ENCODE measurements around the gene HIRA. TPM values are rescaled to one million over a fixed set of nuclear protein-coding genes. Genes with fewer than 3 reads are reported as not detected.

Gene HIRA
- total and polyA plus RNA-seq, 4 donors, result 10.4 to 24.3 (median 17.1) TPM

- no peak for ATAC-seq (ENCODE audit: low FRiP score)
- H3K4me3 ChIP-seq (ENCODE audit: low read length in 2 of 2), result no peak overlapping the region
- intact Hi-C loops (cut with DNase I), result loop anchor here (5.0 to 10.0 kb wide), 3 partner anchors 44 to 239 kb away; partner anchors contain the start of genes CLTCL1 (in 1 of the 2), HIRA (in 1 of the 2), MRPL40 (in 1 of the 2) and SEPTIN5 (in 1 of the 2)
Measured at GRCh38 chr22:19476023-19476422, 44.5 kb upstream of the HIRA start.

GRCh38 chr22:19473578-19473977 lies 42.0 kb upstream of the HIRA start:
- no peak for ATAC-seq (ENCODE audit: low FRiP score)
- Histone ChIP-seq H3K9me3 (ENCODE audit: control insufficient read depth, low read length) (no peaks in the 10 kb centered on the region), H3K4me3 (ENCODE audit: low read length in 2 of 2) (no peak overlapping the region), H3K4me1 (ENCODE audit: control insufficient read depth in 1 of 2, insufficient read depth in 2 of 2, low read length in 2 of 2) (no peaks in the 10 kb centered on the region), H3K36me3 (ENCODE audit: control insufficient read depth in 1 of 2, insufficient read depth in 2 of 2, low read length in 1 of 2) (peaks cover 0 to 8% of the 10 kb centered on the region in 2 donors), H3K27ac (ENCODE audit: low read depth in 1 of 2, low read length in 2 of 2) (no peak overlapping the region), H3K27me3 (ENCODE audit: control insufficient read depth in 1 of 2, insufficient read depth in 2 of 2, low read length in 1 of 2) (no peaks in the 10 kb centered on the region)
- intact Hi-C loops (cut with DNase I), result loop anchor here in 1 of 2 donors (10.0 kb wide), 2 partner anchors 179 to 241 kb away; partner anchors contain the start of genes CLTCL1 and SEPTIN5
- WGBS, 2 donors, result 60 to 82% methylated on average over 3 of the region's 3 CpGs
- no peak for DNase-seq

More at GRCh38 chr22:19476023-19476422, 44.5 kb upstream of the HIRA start:
- no peaks in the 10 kb centered on the region for H3K9me3 ChIP-seq (ENCODE audit: control insufficient read depth, low read length)
- no peak for DNase-seq
- H3K27me3 ChIP-seq (ENCODE audit: control insufficient read depth in 1 of 2, insufficient read depth in 2 of 2, low read length in 1 of 2), result no peaks in the 10 kb centered on the region
- no peaks in the 10 kb centered on the region for H3K4me1 ChIP-seq (ENCODE audit: control insufficient read depth in 1 of 2, insufficient read depth in 2 of 2, low read length in 2 of 2)
- 61 to 65% methylated on average over 3 of the region's 3 CpGs for WGBS, 2 donors
- peaks cover 0 to 2% of the 10 kb centered on the region in 2 donors for H3K36me3 ChIP-seq (ENCODE audit: control insufficient read depth in 1 of 2, insufficient read depth in 2 of 2, low read length in 1 of 2)
- no peak overlapping the region for H3K27ac ChIP-seq (ENCODE audit: low read depth in 1 of 2, low read length in 2 of 2)

GRCh38 chr22:19472233-19472632 lies 40.7 kb upstream of the HIRA start:
- Histone ChIP-seq H3K4me1 (ENCODE audit: control insufficient read depth in 1 of 2, insufficient read depth in 2 of 2, low read length in 2 of 2) (no peaks in the 10 kb centered on the region), H3K36me3 (ENCODE audit: control insufficient read depth in 1 of 2, insufficient read depth in 2 of 2, low read length in 1 of 2) (peaks cover 0 to 8% of the 10 kb centered on the region in 2 donors), H3K9me3 (ENCODE audit: control insufficient read depth, low read length) (no peaks in the 10 kb centered on the region), H3K4me3 (ENCODE audit: low read length in 2 of 2) (no peak overlapping the region), H3K27ac (ENCODE audit: low read depth in 1 of 2, low read length in 2 of 2) (no peak overlapping the region), H3K27me3 (ENCODE audit: control insufficient read depth in 1 of 2, insufficient read depth in 2 of 2, low read length in 1 of 2) (no peaks in the 10 kb centered on the region)
- no peak for ATAC-seq (ENCODE audit: low FRiP score)
- no peak for DNase-seq
- 85 to 91% methylated on average over 8 of the region's 8 CpGs for WGBS, 2 donors
- intact Hi-C loops (cut with DNase I), result loop anchor here in 1 of 2 donors (10.0 kb wide), 2 partner anchors 177 to 243 kb away; partner anchors contain the start of genes CLTCL1 and SEPTIN5

GRCh38 chr22:19471572-19471971 lies 40.0 kb upstream of the HIRA start:
- WGBS, 2 donors, result 89 to 92% methylated on average over 11 of the region's 11 CpGs
- ATAC-seq (ENCODE audit: low FRiP score), result no peak
- intact Hi-C loops (cut with DNase I), result loop anchor here in 1 of 2 donors (10.0 kb wide), 2 partner anchors 177 to 243 kb away; partner anchors contain the start of genes CLTCL1 and SEPTIN5

GRCh38 chr22:19470010-19470409 lies 38.5 kb upstream of the HIRA start:
- Histone ChIP-seq H3K4me1 (ENCODE audit: control insufficient read depth in 1 of 2, insufficient read depth in 2 of 2, low read length in 2 of 2) (no peaks in the 10 kb centered on the region), H3K27me3 (ENCODE audit: control insufficient read depth in 1 of 2, insufficient read depth in 2 of 2, low read length in 1 of 2) (no peaks in the 10 kb centered on the region)
- intact Hi-C loops (cut with DNase I), result loop anchor here in 1 of 2 donors (10.0 kb wide), 2 partner anchors 175 to 245 kb away; partner anchors contain the start of genes CLTCL1 and SEPTIN5

More at GRCh38 chr22:19471572-19471971, 40.0 kb upstream of the HIRA start:
- H3K27ac ChIP-seq (ENCODE audit: low read depth in 1 of 2, low read length in 2 of 2), result no peak overlapping the region
- no peaks in the 10 kb centered on the region for H3K9me3 ChIP-seq (ENCODE audit: control insufficient read depth, low read length)
- no peak overlapping the region for H3K4me3 ChIP-seq (ENCODE audit: low read length in 2 of 2)
- H3K36me3 ChIP-seq (ENCODE audit: control insufficient read depth in 1 of 2, insufficient read depth in 2 of 2, low read length in 1 of 2), result peaks cover 0 to 10% of the 10 kb centered on the region in 2 donors
- no peak for DNase-seq
- H3K4me1 ChIP-seq (ENCODE audit: control insufficient read depth in 1 of 2, insufficient read depth in 2 of 2, low read length in 2 of 2), result no peaks in the 10 kb centered on the region
- no peaks in the 10 kb centered on the region for H3K27me3 ChIP-seq (ENCODE audit: control insufficient read depth in 1 of 2, insufficient read depth in 2 of 2, low read length in 1 of 2)

GRCh38 chr22:19469421-19469820 lies 37.9 kb upstream of the HIRA start:
- peak; percentile 7 for ATAC-seq (ENCODE audit: low FRiP score)
- H3K4me1 ChIP-seq (ENCODE audit: control insufficient read depth in 1 of 2, insufficient read depth in 2 of 2, low read length in 2 of 2), result no peaks in the 10 kb centered on the region
- H3K9me3 ChIP-seq (ENCODE audit: control insufficient read depth, low read length), result no peaks in the 10 kb centered on the region
- intact Hi-C loops (cut with DNase I), result no loop called here
- no peak overlapping the region for H3K27ac ChIP-seq (ENCODE audit: low read depth in 1 of 2, low read length in 2 of 2)
- WGBS, 2 donors, result 91 to 92% methylated on average over 7 of the region's 7 CpGs
- H3K36me3 ChIP-seq (ENCODE audit: control insufficient read depth in 1 of 2, insufficient read depth in 2 of 2, low read length in 1 of 2), result peaks cover 0 to 11% of the 10 kb centered on the region in 2 donors
- no peak overlapping the region for H3K4me3 ChIP-seq (ENCODE audit: low read length in 2 of 2)
- DNase-seq, result no peak
- H3K27me3 ChIP-seq (ENCODE audit: control insufficient read depth in 1 of 2, insufficient read depth in 2 of 2, low read length in 1 of 2), result no peaks in the 10 kb centered on the region

More at GRCh38 chr22:19470010-19470409, 38.5 kb upstream of the HIRA start:
- DNase-seq (no peak), ATAC-seq (ENCODE audit: low FRiP score) (no peak)
- WGBS, 2 donors, result 87 to 96% methylated on average over 2 of the region's 2 CpGs
- Histone ChIP-seq H3K9me3 (ENCODE audit: control insufficient read depth, low read length) (no peaks in the 10 kb centered on the region), H3K4me3 (ENCODE audit: low read length in 2 of 2) (no peak overlapping the region), H3K36me3 (ENCODE audit: control insufficient read depth in 1 of 2, insufficient read depth in 2 of 2, low read length in 1 of 2) (peaks cover 0 to 10% of the 10 kb centered on the region in 2 donors), H3K27ac (ENCODE audit: low read depth in 1 of 2, low read length in 2 of 2) (no peak overlapping the region)

GRCh38 chr22:19467912-19468311 lies 36.4 kb upstream of the HIRA start:
- WGBS, 2 donors, result 72 to 82% methylated on average over 6 of the region's 6 CpGs
- intact Hi-C loops (cut with DNase I), result no loop called here
- Histone ChIP-seq H3K36me3 (ENCODE audit: control insufficient read depth in 1 of 2, insufficient read depth in 2 of 2, low read length in 1 of 2) (peaks cover 0 to 10% of the 10 kb centered on the region in 2 donors), H3K4me3 (ENCODE audit: low read length in 2 of 2) (no peak overlapping the region), H3K9me3 (ENCODE audit: control insufficient read depth, low read length) (no peaks in the 10 kb centered on the region), H3K27me3 (ENCODE audit: control insufficient read depth in 1 of 2, insufficient read depth in 2 of 2, low read length in 1 of 2) (no peaks in the 10 kb centered on the region), H3K4me1 (ENCODE audit: control insufficient read depth in 1 of 2, insufficient read depth in 2 of 2, low read length in 2 of 2) (no peaks in the 10 kb centered on the region), H3K27ac (ENCODE audit: low read depth in 1 of 2, low read length in 2 of 2) (no peak overlapping the region)
- DNase-seq (no peak), ATAC-seq (ENCODE audit: low FRiP score) (no peak)

GRCh38 chr22:19466848-19467752 lies 35.6 kb upstream of the HIRA start:
- no peaks in the 10 kb centered on the region for H3K4me1 ChIP-seq (ENCODE audit: control insufficient read depth in 1 of 2, insufficient read depth in 2 of 2, low read length in 2 of 2)
- WGBS, 2 donors, result 91 to 92% methylated on average over 9 of the region's 9 CpGs
- H3K9me3 ChIP-seq (ENCODE audit: control insufficient read depth, low read length), result no peaks in the 10 kb centered on the region
- no peak overlapping the region for H3K4me3 ChIP-seq (ENCODE audit: low read length in 2 of 2)
- intact Hi-C loops (cut with DNase I), result no loop called here
- H3K27me3 ChIP-seq (ENCODE audit: control insufficient read depth in 1 of 2, insufficient read depth in 2 of 2, low read length in 1 of 2), result no peaks in the 10 kb centered on the region
- H3K36me3 ChIP-seq (ENCODE audit: control insufficient read depth in 1 of 2, insufficient read depth in 2 of 2, low read length in 1 of 2), result peaks cover 0 to 10% of the 10 kb centered on the region in 2 donors
- DNase-seq, result no peak
- no peak overlapping the region for H3K27ac ChIP-seq (ENCODE audit: low read depth in 1 of 2, low read length in 2 of 2)
- no peak for ATAC-seq (ENCODE audit: low FRiP score)

Measured in aorta (tissue), 5 donors.